AG08396 (cell line): Measurements from ENCODE around the gene RBM26.
A peak's percentile ranks its signal among the peaks of the same experiment; 100 is the strongest.

Source experiments
- DNase-seq: peaks from one replicate; pipeline ENCODE4 v3.0.0; 2012; ENCODE audit warnings: low spot score, mixed read lengths

RBM26 gene

DNA sequence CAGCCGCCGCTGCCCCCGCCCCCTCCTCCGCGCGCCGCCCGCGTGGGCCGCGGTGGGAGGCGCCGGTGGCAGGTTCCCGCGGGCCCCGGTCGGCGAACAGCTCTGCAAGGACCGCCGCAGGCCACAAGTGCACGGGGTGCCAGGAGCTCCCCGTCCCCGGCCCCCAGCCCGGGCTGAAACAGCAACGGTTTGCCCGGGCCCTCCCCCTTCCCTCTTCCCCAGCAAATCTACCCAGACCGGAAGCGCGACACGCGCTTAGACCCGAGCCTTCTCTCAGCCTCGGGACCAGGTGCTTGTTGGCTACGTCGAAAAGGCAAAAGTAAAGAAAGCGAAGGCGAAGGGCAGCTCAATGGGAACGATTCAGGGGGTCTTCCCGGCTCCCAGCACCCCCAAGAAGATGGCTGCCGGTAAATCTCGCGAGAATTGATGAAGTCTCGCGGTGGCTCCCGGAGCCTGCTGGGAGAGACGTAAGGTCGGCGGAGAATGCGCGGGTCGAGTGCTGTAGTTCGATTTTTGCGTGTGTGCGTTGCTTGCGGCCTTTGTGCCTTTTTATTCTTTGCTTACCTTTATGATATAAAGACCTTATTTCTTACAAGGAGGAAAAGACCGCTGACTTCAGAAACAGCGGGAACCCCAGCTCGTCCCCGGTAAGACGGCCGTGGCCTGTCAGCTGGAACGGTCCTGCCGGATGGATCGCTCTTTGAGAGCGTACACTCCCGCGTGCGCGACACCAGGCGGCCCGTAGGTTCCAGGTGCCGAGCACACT lies at the start of gene RBM26:
RBM26 (minus strand) TSS at position 425 of the 766 bp plus-strand sequence. CDS start 481 bp downstream, outside the sequence.
- peak; percentile 95 for DNase-seq

DNA sequence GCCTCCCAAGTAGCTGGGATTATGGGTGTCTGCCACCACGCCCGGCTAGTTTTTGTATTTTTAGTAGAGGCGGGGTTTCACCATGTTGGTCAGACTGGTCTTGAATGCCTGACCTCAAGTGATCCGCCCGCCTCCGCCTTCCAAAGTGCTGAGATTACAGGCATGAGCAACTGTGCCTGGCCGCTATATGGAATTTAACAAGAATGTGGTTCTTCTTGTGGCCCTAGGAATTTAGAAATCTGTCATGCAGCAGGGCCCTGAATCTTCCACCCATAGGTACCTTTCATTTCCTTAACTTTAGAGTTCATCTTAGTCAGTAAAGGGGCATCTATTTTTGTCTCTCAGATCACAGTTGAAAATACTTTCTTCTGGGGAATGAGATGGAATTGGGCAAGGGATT lies 49.3 kb upstream of the RBM26 start:
- DNase-seq = no peak

DNA sequence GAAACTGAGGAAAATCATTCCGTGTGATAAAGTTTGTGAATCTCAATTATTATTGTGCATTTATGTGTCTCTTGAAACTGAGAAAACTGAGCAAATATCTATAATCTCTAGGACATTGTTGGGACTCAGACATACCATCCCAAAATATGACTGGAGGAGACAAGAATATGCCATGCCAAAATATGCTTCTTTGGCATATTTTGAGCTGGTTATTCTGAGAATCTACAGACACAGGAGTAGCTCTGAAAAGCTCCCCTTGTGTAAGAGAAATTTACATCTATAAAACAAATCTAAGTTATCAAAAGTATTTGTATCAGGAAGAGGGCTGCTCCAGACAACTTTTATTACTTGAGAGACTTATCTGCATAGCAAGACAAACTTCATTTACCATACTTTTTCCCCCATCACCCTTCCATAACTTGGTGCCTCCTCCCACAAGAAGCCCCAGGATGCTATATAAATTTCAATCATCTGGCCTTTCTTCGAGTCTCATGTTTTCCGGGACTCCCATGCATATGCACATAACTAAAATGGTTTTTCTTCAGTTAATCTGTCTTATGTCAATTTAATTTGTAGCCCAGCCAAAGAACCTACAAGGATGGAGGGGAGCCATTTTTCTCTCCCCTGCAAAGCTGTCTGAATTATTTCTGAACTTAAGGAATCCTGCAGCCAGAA lies 46.3 kb upstream of the RBM26 start:
- no peak for DNase-seq

- DNase-seq = peak; percentile 68
These were observed 45.5 kb upstream of the RBM26 start for GRCh38 chr13:79451500-79451962.

DNA sequence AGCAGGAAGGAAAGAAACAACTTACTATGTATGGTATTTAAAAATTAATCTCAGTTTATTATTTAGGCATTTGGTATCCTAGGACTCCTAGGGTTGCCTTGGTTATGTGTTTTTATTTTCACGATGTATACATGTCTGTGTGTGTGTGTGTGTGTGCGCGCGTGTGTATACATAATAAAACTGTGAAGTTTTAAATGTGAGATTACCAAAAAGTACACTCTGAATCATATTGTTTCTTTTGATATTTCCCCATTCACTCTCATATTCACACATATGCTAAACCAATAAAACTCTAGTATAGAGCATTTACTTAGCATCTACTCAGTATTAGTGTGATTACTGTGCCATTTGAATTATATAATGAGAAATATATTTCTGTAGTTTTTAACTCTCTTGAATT lies 44.1 kb upstream of the RBM26 start:
- no peak for DNase-seq

DNA sequence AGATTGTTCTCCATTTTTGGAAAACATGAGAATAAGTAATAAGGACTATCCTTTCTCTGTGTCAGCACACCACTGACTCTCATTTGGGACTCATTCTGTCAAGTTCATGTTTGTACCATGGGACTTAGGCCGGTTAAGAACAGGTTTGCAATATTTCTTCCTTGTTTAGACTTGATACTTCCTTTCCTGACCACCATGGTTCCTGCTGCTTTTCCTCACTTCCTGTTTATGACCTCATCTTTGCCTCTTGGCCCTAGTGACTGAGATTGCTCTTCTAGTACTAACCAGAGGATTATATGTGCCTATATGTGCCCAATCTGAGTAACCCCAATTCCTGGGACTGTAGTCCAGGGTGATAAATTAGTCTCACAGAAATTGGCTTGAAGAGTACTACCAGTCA lies 42.4 kb upstream of the RBM26 start:
- DNase-seq = no peak

- DNase-seq = no peak
These were observed 41.7 kb upstream of the RBM26 start for GRCh38 chr13:79447741-79448140.

GRCh38 chr13:79447141-79447540 lies 41.1 kb upstream of the RBM26 start:
- no peak for DNase-seq

DNA sequence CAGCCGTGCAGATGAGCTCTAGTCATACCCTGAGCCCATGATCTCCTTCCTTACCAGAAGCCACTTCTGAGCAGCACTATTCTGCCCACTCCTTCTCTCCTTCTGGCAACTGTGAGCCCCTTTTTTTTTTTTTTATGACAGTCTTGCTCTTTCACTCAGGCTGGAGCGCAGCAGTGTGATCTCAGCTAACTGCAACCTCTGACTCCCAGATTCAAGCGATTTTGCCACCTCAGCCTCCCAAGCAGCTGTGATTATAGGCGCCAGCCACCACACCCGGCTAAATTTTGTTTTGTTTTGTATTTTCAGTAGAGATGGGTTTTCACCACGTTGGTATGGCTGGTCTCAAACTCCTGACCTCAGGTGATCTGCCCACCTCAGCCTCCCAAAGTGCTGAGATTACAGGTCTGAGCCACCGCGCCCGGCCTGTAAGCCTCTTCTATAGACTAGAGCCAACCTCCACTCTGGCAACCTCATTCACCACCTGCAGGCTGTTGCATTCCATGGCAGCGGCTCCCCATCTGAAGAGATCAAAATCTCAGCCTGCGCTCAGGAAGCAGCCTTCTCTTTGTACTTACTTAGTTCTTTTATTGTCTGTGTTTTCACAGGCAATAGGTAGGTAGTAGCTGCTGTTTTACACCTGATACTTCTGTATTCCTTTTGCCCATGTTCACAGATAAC lies 40.1 kb upstream of the RBM26 start:
- DNase-seq = no peak

DNA sequence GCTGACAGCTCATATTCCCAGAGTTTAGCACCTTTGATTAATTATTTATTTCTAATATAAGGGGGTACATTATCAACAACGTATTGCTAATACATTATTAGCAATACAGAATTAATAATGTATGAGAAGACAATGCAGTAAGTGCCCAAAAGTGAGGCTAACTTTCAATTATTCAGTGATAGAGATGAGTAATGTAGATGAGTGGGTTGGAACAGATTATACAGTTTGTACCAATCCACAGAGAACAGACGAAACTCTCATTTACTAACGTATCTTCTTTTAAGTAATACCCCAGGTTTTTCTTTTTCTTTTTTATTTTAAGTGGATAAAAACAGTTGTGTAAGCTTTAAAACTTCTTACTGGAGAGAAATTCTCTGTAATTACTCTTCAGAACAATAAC lies 36.7 kb upstream of the RBM26 start:
- no peak for DNase-seq

- no peak for DNase-seq
These were observed 36.2 kb upstream of the RBM26 start for GRCh38 chr13:79442221-79442620.

DNA sequence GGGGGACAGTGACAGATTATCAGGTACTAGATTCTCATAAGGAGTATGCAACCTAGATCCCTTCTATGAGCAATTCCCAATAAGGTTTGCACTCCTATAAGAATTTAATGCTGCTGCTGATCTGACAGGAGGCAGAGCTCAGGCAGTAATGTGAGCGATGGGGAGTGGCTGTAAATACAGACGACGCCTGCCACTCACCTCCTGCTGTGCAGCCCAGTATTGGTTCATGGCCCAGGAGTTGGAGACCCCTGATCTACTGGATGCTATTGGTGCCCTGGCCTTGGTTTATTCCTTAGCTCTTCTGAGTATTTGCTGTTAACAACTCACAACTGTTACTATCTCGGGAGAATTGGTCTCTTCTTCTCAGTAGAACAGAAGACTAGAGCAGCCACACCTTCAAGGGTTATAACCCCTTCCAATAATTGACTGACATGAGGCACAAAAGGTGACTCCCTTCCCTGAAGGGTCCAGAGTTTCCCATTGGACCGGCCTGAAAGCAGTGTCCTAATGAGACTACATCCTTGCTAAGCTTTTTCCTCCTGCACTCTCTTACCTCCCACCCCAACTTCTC lies 35.0 kb upstream of the RBM26 start:
- DNase-seq = no peak

DNA sequence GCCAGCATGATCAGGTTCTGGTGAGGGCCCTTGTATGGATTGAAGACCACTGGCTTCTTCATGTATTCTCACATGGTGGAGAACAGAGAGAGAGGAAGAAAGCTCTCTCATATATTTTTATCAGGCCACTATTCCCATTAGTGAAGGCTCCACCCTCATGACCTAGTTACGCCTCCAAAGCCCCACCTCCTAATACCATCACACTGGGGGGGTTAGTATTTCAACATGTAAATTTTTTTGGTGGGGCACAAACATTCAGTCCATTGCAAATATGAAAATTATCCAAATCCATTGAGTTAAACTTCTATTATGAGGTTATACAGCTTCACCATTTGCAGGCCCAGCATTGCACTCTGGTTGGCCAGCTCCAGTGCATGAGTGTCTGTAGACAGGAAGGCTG lies 33.2 kb upstream of the RBM26 start:
- DNase-seq = no peak

- no peak for DNase-seq
These were observed 29.5 kb upstream of the RBM26 start for GRCh38 chr13:79435561-79435990.

- peak; percentile 10 for DNase-seq
These were observed 28.5 kb upstream of the RBM26 start for GRCh38 chr13:79434556-79434955.

- DNase-seq = no peak
These were observed 26.9 kb upstream of the RBM26 start for GRCh38 chr13:79432992-79433391.

- DNase-seq = no peak
These were observed 26.0 kb upstream of the RBM26 start for GRCh38 chr13:79432086-79432485.

DNA sequence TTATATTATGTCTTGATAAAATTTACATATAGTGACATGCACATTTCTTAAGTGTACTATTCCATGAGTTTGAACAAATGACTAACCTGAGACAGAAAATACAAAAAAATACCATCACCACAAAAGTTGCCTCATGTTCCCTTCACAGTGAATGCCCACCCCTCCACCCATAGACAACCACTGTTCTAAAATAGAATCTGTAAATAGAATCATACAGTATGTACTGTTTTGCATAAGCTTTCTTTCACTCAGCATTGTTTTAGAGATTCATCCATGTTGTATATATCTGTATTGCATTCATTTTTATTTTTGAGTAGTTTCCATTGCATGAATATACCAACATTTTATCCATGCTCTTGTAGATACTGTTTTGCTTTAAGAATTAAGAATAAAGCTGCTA lies 23.3 kb upstream of the RBM26 start:
- DNase-seq = no peak

GRCh38 chr13:79427883-79428282 lies 21.8 kb upstream of the RBM26 start:
- DNase-seq = no peak

DNA sequence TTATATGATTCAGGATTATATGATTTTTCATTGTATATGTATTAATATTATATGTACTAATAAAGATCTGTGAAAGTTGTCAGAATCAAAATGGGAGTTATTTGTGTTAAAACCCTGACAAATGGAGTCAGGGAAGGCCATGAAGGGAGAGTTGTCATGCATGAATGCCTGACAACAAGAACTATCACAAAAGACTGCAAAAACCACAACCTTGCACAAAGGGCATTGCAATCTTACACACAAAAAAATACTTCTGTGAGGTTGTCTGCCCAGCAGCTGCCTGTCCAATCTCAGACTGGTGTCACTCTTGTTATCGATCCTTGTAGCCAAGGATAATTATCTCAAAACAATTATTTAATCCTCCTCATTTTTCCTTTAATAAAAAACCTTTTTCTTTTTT lies 21.2 kb upstream of the RBM26 start:
- no peak for DNase-seq

- peak; percentile 28 for DNase-seq
These were observed 18.0 kb upstream of the RBM26 start for GRCh38 chr13:79423801-79424642.

GRCh38 chr13:79423340-79423739 lies 17.3 kb upstream of the RBM26 start:
- no peak for DNase-seq
